ENCODE results near the gene MYO3B.

Gene MYO3B

GRCh38 chr2:170486730-170487129 lies 308.8 kb downstream of the MYO3B start:
- no peak for DNase-seq

GRCh38 chr2:170488807-170489206 lies 310.9 kb downstream of the MYO3B start:
- no peak for DNase-seq

- DNase-seq: no peak
Observed at GRCh38 chr2:170492010-170492409, 314.1 kb downstream of the MYO3B start.

- DNase-seq: no peak
Observed at GRCh38 chr2:170493426-170494097, 315.6 kb downstream of the MYO3B start.

- no peak for DNase-seq
Observed at GRCh38 chr2:170495896-170496295, 317.9 kb downstream of the MYO3B start.

GRCh38 chr2:170498619-170499018 lies 320.7 kb downstream of the MYO3B start:
- no peak for DNase-seq

GRCh38 chr2:170500104-170500503 lies 322.2 kb downstream of the MYO3B start:
- no peak for DNase-seq

- DNase-seq: no peak
Observed at GRCh38 chr2:170500770-170501169, 322.8 kb downstream of the MYO3B start.

GRCh38 chr2:170501421-170502043 lies 323.6 kb downstream of the MYO3B start:
- no peak for DNase-seq

GRCh38 chr2:170502361-170503130 lies 324.6 kb downstream of the MYO3B start:
- no peak for DNase-seq

- DNase-seq: no peak
Observed at GRCh38 chr2:170503563-170503962, 325.6 kb downstream of the MYO3B start.

- no peak for DNase-seq
Observed at GRCh38 chr2:170503971-170504809, 326.2 kb downstream of the MYO3B start.

- no peak for DNase-seq
Observed at GRCh38 chr2:170504810-170505145, 326.8 kb downstream of the MYO3B start.

GRCh38 chr2:170505631-170506275 lies 327.8 kb downstream of the MYO3B start:
- no peak for DNase-seq

GRCh38 chr2:170509452-170510193 lies 331.7 kb downstream of the MYO3B start:
- DNase-seq: no peak

GRCh38 chr2:170512266-170512665 lies 334.3 kb downstream of the MYO3B start:
- DNase-seq: no peak

- DNase-seq: no peak
Observed at GRCh38 chr2:170514140-170514539, 336.2 kb downstream of the MYO3B start.

- no peak for DNase-seq
Observed at GRCh38 chr2:170517538-170517937, 339.6 kb downstream of the MYO3B start.

GRCh38 chr2:170518911-170519310 lies 341.0 kb downstream of the MYO3B start:
- no peak for DNase-seq

GRCh38 chr2:170521299-170521698 lies 343.4 kb downstream of the MYO3B start:
- no peak for DNase-seq

- no peak for DNase-seq
Observed at GRCh38 chr2:170523506-170523905, 345.6 kb downstream of the MYO3B start.
